NCI-H1694 (cell line): ENCODE data around the gene CSAD.
A peak's percentile ranks its signal among the peaks of the same experiment; 100 is the strongest.

ENCODE experiments used
- DNase-seq: peaks from one replicate; lab custom pipeline; 2025; lab: John Stamatoyannopoulos, UW

The CSAD gene

GRCh38 chr12:53180220-53180930 lies at the start of gene CSAD, which contains the start of gene ZNF740:
Gene CSAD (minus strand): TSS chr12:53180925. CDS start chr12:53173470, 7,455 bp downstream.
Gene ZNF740 (plus strand): TSS chr12:53180722. CDS start chr12:53181984, 1,262 bp downstream.
- peak; percentile 83 for DNase-seq

- no peak for DNase-seq
These were observed 49.6 kb upstream of the CSAD start for GRCh38 chr12:53230108-53230845.

- no peak for DNase-seq
These were observed 48.7 kb upstream of the CSAD start for GRCh38 chr12:53229454-53229853.

- DNase-seq = no peak
These were observed 47.1 kb upstream of the CSAD start for GRCh38 chr12:53227836-53228235.

- DNase-seq = no peak
These were observed 46.6 kb upstream of the CSAD start for GRCh38 chr12:53227341-53227740.

- no peak for DNase-seq
These were observed 46.1 kb upstream of the CSAD start for GRCh38 chr12:53226815-53227214.

GRCh38 chr12:53225635-53226424 lies 45.1 kb upstream of the CSAD start:
- DNase-seq = peak; percentile 22

GRCh38 chr12:53224897-53225634 lies 44.3 kb upstream of the CSAD start:
- DNase-seq = no peak

GRCh38 chr12:53224061-53224896 lies 43.6 kb upstream of the CSAD start:
- peak; percentile 39 for DNase-seq

- DNase-seq = no peak
These were observed 42.8 kb upstream of the CSAD start for GRCh38 chr12:53223389-53224060.

GRCh38 chr12:53222806-53223261 lies 42.1 kb upstream of the CSAD start:
- no peak for DNase-seq

GRCh38 chr12:53222170-53222721 lies 41.5 kb upstream of the CSAD start:
- DNase-seq = no peak

- DNase-seq = no peak
These were observed 40.7 kb upstream of the CSAD start for GRCh38 chr12:53221203-53222080.

- peak; percentile 33 for DNase-seq
These were observed 40.0 kb upstream of the CSAD start for GRCh38 chr12:53220694-53221202.

- DNase-seq = no peak
These were observed 39.4 kb upstream of the CSAD start for GRCh38 chr12:53219956-53220693.

- no peak for DNase-seq
These were observed 38.7 kb upstream of the CSAD start for GRCh38 chr12:53219292-53219955.

- DNase-seq = no peak
These were observed 38.0 kb upstream of the CSAD start for GRCh38 chr12:53218551-53219291.
